Gastroesophageal sphincter (tissue), 2 donors: ENCODE data around the gene KRTAP13-3.

ENCODE experiments used
- EP300 ChIP-seq: sonication (generic); formaldehyde crosslinking; IDR thresholded peaks from one replicate; pipeline ENCODE4 v1.6.1; 2017; ENCODE audit warnings: antibody characterized with exemption, mild to moderate bottlenecking
- POLR2A ChIP-seq, 2 donors: fragments of 450-650 bp; IDR thresholded peaks; one replicate each; pipeline ENCODE4 v1.6.1; 2017; ENCODE audit warnings: antibody characterized with exemption in 2 of 2, mild to moderate bottlenecking in 2 of 2, moderate library complexity in 1 of 2

- TF ChIP-seq POLR2A (IDR thresholded peaks at IDR 0.05): no peak
- no peak for TF ChIP-seq EP300
These were observed 17.5 kb upstream of the KRTAP13-3 start for GRCh38 chr21:30443226-30443625.
